Panc1 (cell line): Measurements from ENCODE around the gene SUFU.

Experiments
- POLR2AphosphoS5 ChIP-seq: IDR thresholded peaks from 2 replicates; pipeline ENCODE4 v1.6.1; 2012; ENCODE audit warnings: mild to moderate bottlenecking, low read depth, low read length, moderate library complexity
- TCF7L2 ChIP-seq: IDR thresholded peaks from 2 replicates; pipeline ENCODE4 v1.6.1; 2011; ENCODE audit warnings: mild to moderate bottlenecking, low read depth, low read length, inconsistent platforms
- TF ChIP-seq, protein P1 (sequence below): fragments of 450-650 bp; IDR thresholded peaks from 2 replicates; pipeline ENCODE4 v1.5.1; 2017; ENCODE audit warnings: mild to moderate bottlenecking
- TF ChIP-seq, protein P2 (sequence below), 2 experiments: IDR thresholded peaks; 2 replicates each; pipeline ENCODE4 v1.6.1; 2011 to 2012; ENCODE audit warnings: low read depth in 2 of 2, control low read depth in 1 of 2, low read length in 1 of 2, mild to moderate bottlenecking in 1 of 2, moderate library complexity in 1 of 2; ENCODE audit not compliant: insufficient read depth in 1 of 2

DNA sequence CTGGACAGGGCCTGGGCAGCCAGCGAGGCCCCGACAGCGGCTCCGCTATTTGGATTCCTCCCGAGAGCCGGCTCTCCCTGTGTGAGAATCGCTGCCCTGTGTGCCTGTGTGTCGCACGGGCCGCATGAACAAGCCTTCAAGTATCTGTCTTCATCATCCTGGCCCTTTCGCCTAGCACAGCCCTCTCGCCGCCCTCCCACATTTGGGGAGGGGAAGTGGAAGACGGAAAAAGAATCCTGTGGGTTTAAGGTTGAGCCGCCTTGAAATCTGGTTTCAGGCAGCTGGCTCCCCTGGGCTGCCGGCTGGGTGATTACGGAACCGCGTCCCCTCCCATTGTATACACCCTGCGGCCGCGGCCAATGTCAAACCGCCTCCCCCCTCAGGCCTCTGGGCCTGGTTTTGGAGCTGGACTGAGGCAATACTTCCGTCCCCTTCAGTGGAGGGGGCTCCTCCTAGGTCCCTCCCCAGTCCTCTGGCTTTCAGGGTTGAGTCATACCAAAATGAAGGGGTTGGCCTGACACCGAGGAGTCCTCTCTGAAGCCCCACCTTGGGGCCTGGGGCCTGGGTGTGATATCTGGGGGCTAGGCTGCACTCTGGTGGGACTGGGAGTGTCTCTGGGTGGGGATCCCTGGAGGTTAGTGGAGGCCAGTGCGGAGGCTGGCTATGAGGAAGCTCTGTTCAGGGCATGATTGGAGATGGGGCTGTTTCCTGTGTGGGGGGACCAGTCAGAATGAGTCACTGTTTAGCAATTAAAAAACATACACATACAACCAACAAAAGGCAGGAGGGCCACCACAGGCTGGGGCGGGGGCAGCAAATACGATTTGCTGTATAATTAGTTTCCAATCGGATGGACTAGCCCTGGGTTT, 142.2 kb downstream of the SUFU start:
- TF ChIP-seq POLR2AphosphoS5 (0 out of 2 replicates have a peak, but pooled peaks have one; percentile 33), TCF7L2 (no peak)
- TF ChIP-seq, protein P1, sequence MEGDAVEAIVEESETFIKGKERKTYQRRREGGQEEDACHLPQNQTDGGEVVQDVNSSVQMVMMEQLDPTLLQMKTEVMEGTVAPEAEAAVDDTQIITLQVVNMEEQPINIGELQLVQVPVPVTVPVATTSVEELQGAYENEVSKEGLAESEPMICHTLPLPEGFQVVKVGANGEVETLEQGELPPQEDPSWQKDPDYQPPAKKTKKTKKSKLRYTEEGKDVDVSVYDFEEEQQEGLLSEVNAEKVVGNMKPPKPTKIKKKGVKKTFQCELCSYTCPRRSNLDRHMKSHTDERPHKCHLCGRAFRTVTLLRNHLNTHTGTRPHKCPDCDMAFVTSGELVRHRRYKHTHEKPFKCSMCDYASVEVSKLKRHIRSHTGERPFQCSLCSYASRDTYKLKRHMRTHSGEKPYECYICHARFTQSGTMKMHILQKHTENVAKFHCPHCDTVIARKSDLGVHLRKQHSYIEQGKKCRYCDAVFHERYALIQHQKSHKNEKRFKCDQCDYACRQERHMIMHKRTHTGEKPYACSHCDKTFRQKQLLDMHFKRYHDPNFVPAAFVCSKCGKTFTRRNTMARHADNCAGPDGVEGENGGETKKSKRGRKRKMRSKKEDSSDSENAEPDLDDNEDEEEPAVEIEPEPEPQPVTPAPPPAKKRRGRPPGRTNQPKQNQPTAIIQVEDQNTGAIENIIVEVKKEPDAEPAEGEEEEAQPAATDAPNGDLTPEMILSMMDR: no peak
- TF ChIP-seq, protein P2, sequence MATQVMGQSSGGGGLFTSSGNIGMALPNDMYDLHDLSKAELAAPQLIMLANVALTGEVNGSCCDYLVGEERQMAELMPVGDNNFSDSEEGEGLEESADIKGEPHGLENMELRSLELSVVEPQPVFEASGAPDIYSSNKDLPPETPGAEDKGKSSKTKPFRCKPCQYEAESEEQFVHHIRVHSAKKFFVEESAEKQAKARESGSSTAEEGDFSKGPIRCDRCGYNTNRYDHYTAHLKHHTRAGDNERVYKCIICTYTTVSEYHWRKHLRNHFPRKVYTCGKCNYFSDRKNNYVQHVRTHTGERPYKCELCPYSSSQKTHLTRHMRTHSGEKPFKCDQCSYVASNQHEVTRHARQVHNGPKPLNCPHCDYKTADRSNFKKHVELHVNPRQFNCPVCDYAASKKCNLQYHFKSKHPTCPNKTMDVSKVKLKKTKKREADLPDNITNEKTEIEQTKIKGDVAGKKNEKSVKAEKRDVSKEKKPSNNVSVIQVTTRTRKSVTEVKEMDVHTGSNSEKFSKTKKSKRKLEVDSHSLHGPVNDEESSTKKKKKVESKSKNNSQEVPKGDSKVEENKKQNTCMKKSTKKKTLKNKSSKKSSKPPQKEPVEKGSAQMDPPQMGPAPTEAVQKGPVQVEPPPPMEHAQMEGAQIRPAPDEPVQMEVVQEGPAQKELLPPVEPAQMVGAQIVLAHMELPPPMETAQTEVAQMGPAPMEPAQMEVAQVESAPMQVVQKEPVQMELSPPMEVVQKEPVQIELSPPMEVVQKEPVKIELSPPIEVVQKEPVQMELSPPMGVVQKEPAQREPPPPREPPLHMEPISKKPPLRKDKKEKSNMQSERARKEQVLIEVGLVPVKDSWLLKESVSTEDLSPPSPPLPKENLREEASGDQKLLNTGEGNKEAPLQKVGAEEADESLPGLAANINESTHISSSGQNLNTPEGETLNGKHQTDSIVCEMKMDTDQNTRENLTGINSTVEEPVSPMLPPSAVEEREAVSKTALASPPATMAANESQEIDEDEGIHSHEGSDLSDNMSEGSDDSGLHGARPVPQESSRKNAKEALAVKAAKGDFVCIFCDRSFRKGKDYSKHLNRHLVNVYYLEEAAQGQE (IDR thresholded peaks at IDR 0.05; ENCODE audit: insufficient read depth in 1 of 2, low read depth in 2 of 2, low read length in 1 of 2): no peak
